Epithelial cell of proximal tubule (primary cell): ENCODE measurements around the gene WDR6. TPM values are rescaled to one million over a fixed set of nuclear protein-coding genes. Genes with fewer than 3 reads are reported as not detected.

ENCODE experiments used
- DNase-seq: peaks from one replicate; pipeline ENCODE4 v3.0.0-alpha.2; 2011; ENCODE audit warnings: low read depth
- H3K4me3 ChIP-seq: 2 replicates; pipeline ENCODE4 v1.5.1; 2011; ENCODE audit warnings: low read depth, mild to moderate bottlenecking, low read length
- total RNA-seq: library from RNA; depleted of rRNA; stranded (reverse); fragments of >200 nt; gene quantifications from 2 replicates; pipeline ENCODE4 v1.2.3, GENCODE V29; 2015
- TF ChIP-seq, protein P1 (sequence below): conservative IDR thresholded peaks from 2 replicates; pipeline ENCODE4 v1.5.1; 2012; ENCODE audit warnings: low read depth, mild to moderate bottlenecking, low read length

Gene WDR6
- total RNA-seq, 1 donor from 2014 or later, result 99.5 TPM

DNA sequence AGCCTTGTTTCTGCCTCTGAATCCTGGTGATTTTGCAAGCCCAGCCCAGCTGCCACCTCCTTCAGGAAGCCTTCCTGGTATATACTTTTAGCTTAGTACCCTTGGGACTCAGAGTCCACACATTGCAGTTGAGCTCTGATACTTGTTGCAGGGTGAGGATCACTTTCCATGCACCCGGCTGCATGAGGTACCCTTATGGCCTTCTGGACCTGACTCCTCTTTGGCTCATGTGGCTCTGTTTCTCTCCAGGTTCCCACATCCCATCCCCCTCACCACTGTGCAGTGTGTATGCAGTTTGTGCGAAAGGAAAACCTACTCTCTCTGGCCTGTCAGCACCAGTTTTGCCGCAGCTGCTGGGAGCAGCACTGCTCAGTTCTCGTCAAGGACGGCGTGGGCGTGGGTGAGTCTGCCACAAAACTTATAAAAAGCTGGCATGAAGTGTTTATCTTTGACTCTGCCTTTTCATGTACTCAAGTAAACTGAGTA, 40.3 kb upstream of the WDR6 start:
- TF ChIP-seq, protein P1, sequence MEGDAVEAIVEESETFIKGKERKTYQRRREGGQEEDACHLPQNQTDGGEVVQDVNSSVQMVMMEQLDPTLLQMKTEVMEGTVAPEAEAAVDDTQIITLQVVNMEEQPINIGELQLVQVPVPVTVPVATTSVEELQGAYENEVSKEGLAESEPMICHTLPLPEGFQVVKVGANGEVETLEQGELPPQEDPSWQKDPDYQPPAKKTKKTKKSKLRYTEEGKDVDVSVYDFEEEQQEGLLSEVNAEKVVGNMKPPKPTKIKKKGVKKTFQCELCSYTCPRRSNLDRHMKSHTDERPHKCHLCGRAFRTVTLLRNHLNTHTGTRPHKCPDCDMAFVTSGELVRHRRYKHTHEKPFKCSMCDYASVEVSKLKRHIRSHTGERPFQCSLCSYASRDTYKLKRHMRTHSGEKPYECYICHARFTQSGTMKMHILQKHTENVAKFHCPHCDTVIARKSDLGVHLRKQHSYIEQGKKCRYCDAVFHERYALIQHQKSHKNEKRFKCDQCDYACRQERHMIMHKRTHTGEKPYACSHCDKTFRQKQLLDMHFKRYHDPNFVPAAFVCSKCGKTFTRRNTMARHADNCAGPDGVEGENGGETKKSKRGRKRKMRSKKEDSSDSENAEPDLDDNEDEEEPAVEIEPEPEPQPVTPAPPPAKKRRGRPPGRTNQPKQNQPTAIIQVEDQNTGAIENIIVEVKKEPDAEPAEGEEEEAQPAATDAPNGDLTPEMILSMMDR, result no peak
- no peak overlapping the region for H3K4me3 ChIP-seq
- DNase-seq, result no peak

DNA sequence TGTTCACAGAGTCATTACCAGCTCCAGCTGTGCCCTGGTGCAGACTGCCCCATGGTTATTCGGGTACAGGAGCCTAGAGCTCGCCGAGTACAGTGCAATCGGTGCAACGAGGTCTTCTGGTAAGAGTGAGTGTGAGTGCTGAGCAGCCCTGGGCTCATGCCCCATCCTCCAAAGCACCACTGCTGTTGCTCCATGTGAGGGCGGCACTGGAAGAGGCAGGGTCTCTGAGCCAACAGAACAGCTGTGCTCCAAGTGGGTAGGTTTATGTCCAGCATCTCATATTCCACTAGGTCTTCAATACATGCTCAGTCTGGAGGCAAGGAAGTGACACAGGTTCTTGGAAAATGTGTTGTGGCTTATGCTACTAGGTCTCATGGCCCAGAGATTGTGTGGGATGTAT, 36.6 kb upstream of the WDR6 start:
- no peak for DNase-seq
- no peak overlapping the region for H3K4me3 ChIP-seq
- TF ChIP-seq, protein P1, result no peak

DNA sequence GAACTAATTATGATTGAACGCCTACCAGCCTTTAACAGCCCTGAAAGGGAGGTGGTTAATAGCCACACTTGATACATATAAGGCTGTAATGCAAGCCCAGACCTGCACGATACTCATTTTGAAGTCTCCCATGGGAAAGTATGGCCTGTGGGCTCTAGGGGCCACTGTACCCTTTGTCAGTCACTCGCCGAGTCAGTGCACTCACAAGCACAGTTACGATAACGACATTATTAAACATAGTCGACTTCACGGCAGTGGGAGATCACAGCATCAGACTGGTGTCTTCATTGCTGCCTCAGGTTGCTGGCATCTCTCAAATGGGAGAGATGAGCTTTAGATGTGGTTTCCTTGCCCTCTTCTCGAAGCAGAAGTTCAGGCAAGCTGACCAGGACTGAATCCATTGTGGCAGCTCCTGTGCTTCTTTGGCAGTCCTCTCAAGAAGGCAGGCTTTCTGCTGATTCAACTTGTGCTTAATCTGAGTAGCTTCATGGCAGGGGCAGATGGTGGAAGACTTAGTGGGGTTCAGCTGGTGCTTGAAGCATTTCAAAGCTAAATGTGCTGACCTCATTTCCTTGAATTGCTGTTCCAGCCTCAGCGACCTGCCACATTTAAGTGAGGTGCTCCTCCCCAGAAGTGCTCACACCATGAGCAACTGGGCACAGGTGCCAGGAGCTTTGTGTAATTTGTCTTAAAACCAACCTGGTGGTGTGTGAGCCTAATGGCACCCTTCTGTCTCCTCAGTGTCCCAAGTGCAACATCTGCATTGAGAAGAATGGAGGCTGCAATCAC, 32.9 kb upstream of the WDR6 start:
- TF ChIP-seq, protein P1, result no peak
- no peak overlapping the region for H3K4me3 ChIP-seq
- no peak for DNase-seq

DNA sequence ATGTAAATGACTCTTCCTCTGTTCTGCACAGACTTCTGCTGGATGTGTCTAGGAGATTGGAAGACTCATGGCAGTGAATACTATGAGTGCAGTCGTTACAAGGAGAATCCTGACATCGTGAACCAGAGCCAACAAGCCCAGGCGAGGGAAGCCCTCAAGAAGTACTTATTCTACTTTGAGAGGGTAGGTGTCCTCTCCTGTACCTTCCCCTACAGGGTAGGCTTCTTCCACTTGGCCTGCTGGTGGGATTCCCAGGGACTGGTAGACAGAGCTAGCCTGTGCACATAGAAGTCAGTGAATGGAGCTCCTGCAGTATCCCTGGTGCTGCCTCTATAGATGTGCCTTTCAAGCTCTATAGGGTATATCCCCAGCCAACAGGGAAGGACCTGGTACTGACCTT, 27.7 kb upstream of the WDR6 start:
- TF ChIP-seq, protein P1, result no peak
- no peak overlapping the region for H3K4me3 ChIP-seq
- no peak for DNase-seq

DNA sequence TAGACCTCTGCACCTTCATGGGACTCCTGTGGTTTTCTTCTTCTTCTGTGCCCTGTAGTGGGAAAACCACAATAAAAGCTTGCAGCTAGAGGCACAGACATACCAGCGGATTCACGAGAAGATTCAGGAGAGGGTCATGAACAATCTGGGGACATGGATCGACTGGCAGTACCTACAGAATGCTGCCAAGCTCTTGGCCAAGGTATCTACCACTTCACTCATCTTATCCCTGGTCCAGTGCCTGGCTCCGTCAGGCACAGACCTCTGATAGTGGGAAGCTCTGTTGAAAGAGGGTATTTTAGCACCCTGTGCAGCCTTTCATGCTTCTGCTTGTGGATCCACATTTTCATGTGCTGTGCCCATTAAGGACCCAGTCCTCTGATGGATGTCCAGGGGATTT, 26.9 kb upstream of the WDR6 start:
- no peak for DNase-seq
- TF ChIP-seq, protein P1, result no peak
- no peak overlapping the region for H3K4me3 ChIP-seq

DNA sequence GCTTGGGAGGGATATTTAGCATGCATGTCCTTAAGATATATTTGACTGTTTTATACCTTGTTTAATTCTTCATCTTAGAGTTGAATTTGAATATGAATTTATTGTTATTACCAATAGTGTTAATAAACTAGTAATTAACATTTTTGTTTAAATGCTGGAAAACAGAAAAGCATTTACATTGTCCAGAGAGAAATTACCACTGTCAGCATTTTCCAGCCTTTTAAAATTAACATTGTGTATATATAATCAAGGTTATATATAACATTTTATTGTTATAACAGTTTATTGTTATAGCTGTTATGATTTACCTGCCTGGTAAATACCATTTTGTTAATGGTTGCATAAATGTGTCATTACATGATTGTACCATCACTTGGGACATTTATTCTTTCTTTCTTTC, 25.2 kb upstream of the WDR6 start:
- H3K4me3 ChIP-seq, result no peak overlapping the region
- TF ChIP-seq, protein P1, result no peak
- no peak for DNase-seq

DNA sequence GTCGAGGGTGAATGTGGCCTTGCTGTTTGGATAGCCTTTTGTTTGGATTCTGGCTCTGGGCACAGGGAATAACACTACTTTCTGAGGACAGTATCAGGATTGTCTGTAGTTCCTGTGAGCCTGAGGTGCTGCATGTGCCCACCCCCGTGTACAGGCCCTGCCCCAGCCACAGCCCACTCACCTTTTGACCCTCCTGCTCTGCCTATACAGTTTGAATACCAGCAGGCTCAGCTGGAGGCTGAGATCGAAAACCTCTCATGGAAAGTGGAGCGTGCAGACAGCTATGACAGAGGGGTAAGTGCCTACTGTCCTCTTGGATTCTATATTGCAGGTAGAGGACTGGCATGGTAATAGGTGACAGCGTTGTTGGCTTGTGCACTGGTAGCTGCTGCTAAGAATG, 24.5 kb upstream of the WDR6 start:
- no peak for DNase-seq
- TF ChIP-seq, protein P1, result no peak
- H3K4me3 ChIP-seq, result no peak overlapping the region
